ENCODE results near the gene IL17RE. TPM values are rescaled to one million over a fixed set of nuclear protein-coding genes. Genes with fewer than 3 reads are reported as not detected.
"Not testable (repeated sequence)": the region's sequence is repeated elsewhere in the genome, so short reads cannot be mapped to it uniquely, and the experiment has no call there.

Gene IL17RE
- total and polyA plus RNA-seq, 2 experiments from 2014 or later, result 1.1 to 3.4 TPM

DNA sequence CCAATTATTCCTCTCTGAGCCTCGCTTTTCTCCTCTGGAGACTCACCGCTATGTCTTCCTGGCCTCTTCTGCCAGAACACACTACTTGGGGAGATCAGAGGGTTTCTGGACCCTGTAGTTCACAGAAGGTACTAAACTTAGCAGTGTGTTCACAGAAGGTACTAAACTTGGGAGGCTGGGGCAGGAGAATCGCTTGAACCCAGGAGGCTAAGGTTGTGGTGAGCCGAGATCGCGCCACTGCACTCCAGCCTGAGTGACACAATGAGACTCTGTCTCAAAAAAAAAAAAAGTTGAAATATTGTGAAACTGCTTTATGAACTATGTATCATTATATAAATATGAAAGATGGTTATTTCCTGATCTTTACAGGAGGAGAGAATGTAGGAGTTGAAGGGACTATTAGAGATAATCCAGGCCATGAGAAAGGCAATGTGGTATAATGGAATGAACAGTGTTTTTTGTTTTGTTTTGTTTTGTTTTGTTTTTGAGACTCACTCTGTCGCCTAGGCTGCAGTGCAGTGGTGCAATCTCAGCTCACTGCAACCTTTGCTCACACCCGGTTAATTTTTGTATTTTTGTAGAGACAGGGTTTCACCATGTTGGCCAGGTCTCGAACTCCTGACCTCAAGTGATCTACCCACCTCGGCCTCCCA, 5.8 kb upstream of the IL17RE start:
- not testable (repeated sequence) for H3K4me1 ChIP-seq (ENCODE audit: insufficient read depth); H3F3A ChIP-seq (replicated peaks; ENCODE audit: low read depth); H3K9me3 Mint-ChIP-seq; H3K36me3 ChIP-seq (ENCODE audit: insufficient read depth); ATAC-seq; H2AFZ ChIP-seq; H3K79me2 ChIP-seq (replicated peaks; ENCODE audit: insufficient read depth); H3K27ac Mint-ChIP-seq; DNase-seq (ENCODE audit: low spot score); H3K27me3 ChIP-seq (ENCODE audit: insufficient read depth); H3K27me3 Mint-ChIP-seq (ENCODE audit: insufficient read depth, low read depth, poor library complexity); H3K27ac ChIP-seq (ENCODE audit: low read depth); H4K20me1 ChIP-seq (replicated peaks; ENCODE audit: insufficient read depth); H3K4me3 ChIP-seq; H3K4me2 ChIP-seq; H3K4me1 Mint-ChIP-seq; H3K9me2 ChIP-seq (ENCODE audit: insufficient read depth); H3K4me3 Mint-ChIP-seq
- peaks cover 26% of the 10 kb centered on the region for H3K36me3 Mint-ChIP-seq (ENCODE audit: low read depth)

DNA sequence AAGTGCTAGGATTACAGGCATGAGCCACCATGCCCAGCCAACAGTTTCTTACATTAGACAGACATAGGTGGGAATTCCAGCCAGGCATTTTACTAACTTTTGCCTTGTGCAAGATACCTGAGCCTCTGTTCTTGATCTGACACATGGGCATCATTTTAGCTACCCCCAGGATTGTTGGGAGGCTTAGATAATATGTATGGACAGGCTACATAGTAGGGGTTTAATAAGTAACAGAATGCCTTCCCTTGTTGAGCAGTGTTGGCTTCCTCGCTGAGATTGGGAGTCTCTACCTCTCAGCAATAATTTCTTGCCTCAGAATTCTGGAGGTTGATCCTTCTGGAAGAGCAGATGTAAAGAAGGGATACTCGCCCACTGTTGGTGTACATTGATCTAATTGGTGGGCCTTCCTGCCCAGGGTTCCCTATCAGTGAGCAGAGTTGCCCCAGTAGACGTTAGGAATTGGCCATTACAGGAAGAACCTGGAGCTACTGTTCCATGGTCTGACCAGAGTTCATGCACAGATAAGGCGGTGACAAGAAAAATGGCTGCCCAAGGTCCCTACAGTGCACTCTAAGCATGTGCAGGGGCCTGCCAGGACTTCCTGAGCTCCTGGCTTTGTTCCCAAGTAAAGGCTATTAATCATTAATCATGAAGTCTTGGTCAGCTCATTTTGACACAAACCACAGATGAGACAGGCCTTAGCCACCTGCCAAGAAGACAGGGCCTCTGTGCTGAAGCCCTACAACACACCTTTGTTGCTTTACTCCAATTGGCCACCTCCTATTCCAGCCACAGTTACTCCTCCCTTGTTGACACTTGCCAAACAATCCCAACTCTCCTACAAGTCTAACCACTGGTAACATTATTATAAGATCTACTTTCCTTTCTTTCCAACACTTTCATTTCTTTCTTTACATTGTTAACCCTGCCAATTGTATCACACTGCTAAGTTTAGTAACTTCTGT, 5.0 kb upstream of the IL17RE start:
- no peak overlapping the region for H3K4me3 Mint-ChIP-seq
- H3K27me3 ChIP-seq (ENCODE audit: insufficient read depth), result no peaks in the 10 kb centered on the region
- 0 out of 2 replicates have a peak, but pooled peaks cover under 1% of the 10 kb centered on the region for H3K79me2 ChIP-seq (replicated peaks; ENCODE audit: insufficient read depth)
- peaks cover 20% of the 10 kb centered on the region for H3K36me3 Mint-ChIP-seq (ENCODE audit: low read depth)
- ATAC-seq (no peak), DNase-seq (ENCODE audit: low spot score) (no peak)
- peaks cover 4% of the 10 kb centered on the region; the same call in 1 of the 2 replicates for H4K20me1 ChIP-seq (replicated peaks; ENCODE audit: insufficient read depth)
- H3K36me3 ChIP-seq (ENCODE audit: insufficient read depth), result 0 out of 2 replicates have a peak, but pooled peaks cover 9% of the 10 kb centered on the region
- H3K4me3 ChIP-seq, result no peak overlapping the region
- H3F3A ChIP-seq (replicated peaks; ENCODE audit: low read depth), result peaks cover 9% of the 10 kb centered on the region; the same call in 1 of the 2 replicates
- no peak overlapping the region for H2AFZ ChIP-seq
- H3K9me2 ChIP-seq (ENCODE audit: insufficient read depth), result no peaks in the 10 kb centered on the region
- peaks cover 6% of the 10 kb centered on the region; the same call in 1 of the 2 replicates for H3K4me1 ChIP-seq (ENCODE audit: insufficient read depth)
- H3K27me3 Mint-ChIP-seq (ENCODE audit: insufficient read depth, low read depth, poor library complexity), result peaks cover 4% of the 10 kb centered on the region
- peaks cover 10% of the 10 kb centered on the region for H3K4me1 Mint-ChIP-seq
- no peak overlapping the region for H3K27ac Mint-ChIP-seq
- no peak overlapping the region for H3K27ac ChIP-seq (ENCODE audit: low read depth)
- H3K4me2 ChIP-seq, result no peak overlapping the region
- no peaks in the 10 kb centered on the region for H3K9me3 Mint-ChIP-seq
- TF ChIP-seq, protein P1, sequence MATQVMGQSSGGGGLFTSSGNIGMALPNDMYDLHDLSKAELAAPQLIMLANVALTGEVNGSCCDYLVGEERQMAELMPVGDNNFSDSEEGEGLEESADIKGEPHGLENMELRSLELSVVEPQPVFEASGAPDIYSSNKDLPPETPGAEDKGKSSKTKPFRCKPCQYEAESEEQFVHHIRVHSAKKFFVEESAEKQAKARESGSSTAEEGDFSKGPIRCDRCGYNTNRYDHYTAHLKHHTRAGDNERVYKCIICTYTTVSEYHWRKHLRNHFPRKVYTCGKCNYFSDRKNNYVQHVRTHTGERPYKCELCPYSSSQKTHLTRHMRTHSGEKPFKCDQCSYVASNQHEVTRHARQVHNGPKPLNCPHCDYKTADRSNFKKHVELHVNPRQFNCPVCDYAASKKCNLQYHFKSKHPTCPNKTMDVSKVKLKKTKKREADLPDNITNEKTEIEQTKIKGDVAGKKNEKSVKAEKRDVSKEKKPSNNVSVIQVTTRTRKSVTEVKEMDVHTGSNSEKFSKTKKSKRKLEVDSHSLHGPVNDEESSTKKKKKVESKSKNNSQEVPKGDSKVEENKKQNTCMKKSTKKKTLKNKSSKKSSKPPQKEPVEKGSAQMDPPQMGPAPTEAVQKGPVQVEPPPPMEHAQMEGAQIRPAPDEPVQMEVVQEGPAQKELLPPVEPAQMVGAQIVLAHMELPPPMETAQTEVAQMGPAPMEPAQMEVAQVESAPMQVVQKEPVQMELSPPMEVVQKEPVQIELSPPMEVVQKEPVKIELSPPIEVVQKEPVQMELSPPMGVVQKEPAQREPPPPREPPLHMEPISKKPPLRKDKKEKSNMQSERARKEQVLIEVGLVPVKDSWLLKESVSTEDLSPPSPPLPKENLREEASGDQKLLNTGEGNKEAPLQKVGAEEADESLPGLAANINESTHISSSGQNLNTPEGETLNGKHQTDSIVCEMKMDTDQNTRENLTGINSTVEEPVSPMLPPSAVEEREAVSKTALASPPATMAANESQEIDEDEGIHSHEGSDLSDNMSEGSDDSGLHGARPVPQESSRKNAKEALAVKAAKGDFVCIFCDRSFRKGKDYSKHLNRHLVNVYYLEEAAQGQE (IDR thresholded peaks at IDR 0.05; ENCODE audit: unreplicated experiment), result no peak
- TF ChIP-seq, protein P2, sequence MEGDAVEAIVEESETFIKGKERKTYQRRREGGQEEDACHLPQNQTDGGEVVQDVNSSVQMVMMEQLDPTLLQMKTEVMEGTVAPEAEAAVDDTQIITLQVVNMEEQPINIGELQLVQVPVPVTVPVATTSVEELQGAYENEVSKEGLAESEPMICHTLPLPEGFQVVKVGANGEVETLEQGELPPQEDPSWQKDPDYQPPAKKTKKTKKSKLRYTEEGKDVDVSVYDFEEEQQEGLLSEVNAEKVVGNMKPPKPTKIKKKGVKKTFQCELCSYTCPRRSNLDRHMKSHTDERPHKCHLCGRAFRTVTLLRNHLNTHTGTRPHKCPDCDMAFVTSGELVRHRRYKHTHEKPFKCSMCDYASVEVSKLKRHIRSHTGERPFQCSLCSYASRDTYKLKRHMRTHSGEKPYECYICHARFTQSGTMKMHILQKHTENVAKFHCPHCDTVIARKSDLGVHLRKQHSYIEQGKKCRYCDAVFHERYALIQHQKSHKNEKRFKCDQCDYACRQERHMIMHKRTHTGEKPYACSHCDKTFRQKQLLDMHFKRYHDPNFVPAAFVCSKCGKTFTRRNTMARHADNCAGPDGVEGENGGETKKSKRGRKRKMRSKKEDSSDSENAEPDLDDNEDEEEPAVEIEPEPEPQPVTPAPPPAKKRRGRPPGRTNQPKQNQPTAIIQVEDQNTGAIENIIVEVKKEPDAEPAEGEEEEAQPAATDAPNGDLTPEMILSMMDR (conservative IDR thresholded peaks at IDR 0.05; ENCODE audit: low read depth in 2 of 2), result no peak
- TF ChIP-seq STAT1 (IDR thresholded peaks at IDR 0.05; ENCODE audit: unreplicated experiment) (no peak), ZNF331 (CRISPR knock-in tag; IDR thresholded peaks at IDR 0.05; ENCODE audit: low read depth) (no peak), NANOG (IDR thresholded peaks at IDR 0.05; ENCODE audit: borderline replicate concordance) (no peak), CREB1 (CRISPR knock-in tag; IDR thresholded peaks at IDR 0.05; ENCODE audit: low read depth) (no peak), JUNB (IDR thresholded peaks at IDR 0.05; ENCODE audit: unreplicated experiment) (no peak)
